Osteoblast (primary cell): Measurements from ENCODE around the gene TMCO1. TPM values are rescaled to one million over a fixed set of nuclear protein-coding genes. Genes with fewer than 3 reads are reported as not detected.

ENCODE experiments used
- DNase-seq: peaks from one replicate; pipeline ENCODE4 v3.0.0; 2011; ENCODE audit warnings: low spot score, mixed read lengths; ENCODE audit not compliant: insufficient read length; ENCODE audit errors: missing footprints
- H2AFZ ChIP-seq: 2 replicates; pipeline ENCODE4 v1.6.0; 2011; ENCODE audit warnings: mild to moderate bottlenecking, low read length
- H3K27ac ChIP-seq: 2 replicates; pipeline ENCODE4 v1.5.1; 2011; ENCODE audit warnings: mild to moderate bottlenecking, low read depth, low read length, moderate library complexity
- H3K27me3 ChIP-seq: 2 replicates; pipeline ENCODE4 v1.6.0; 2012; ENCODE audit warnings: mild to moderate bottlenecking, control low read depth, inconsistent platforms, low read length, moderate library complexity; ENCODE audit not compliant: insufficient read depth
- H3K36me3 ChIP-seq: 2 replicates; pipeline ENCODE4 v1.5.1; 2011; ENCODE audit warnings: mild to moderate bottlenecking, low read length, control low read depth, moderate library complexity; ENCODE audit not compliant: insufficient read depth
- H3K4me1 ChIP-seq: 2 replicates; pipeline ENCODE4 v1.5.1; 2011; ENCODE audit warnings: mild to moderate bottlenecking, low read length, control low read depth, moderate library complexity; ENCODE audit not compliant: insufficient read depth
- H3K4me2 ChIP-seq: 2 replicates; pipeline ENCODE4 v1.6.0; 2011; ENCODE audit warnings: mild to moderate bottlenecking, low read length; ENCODE audit not compliant: insufficient read depth
- H3K4me3 ChIP-seq: fragments of 200-600 bp; sonication (generic); 3 replicates; pipeline ENCODE4 v1.5.1; 2012; ENCODE audit warnings: mild to moderate bottlenecking, low read length, inconsistent platforms; ENCODE audit not compliant: insufficient read depth
- H3K79me2 ChIP-seq: 2 replicates; pipeline ENCODE4 v1.6.0; 2012; ENCODE audit warnings: mild to moderate bottlenecking, low read length, control low read depth, inconsistent platforms; ENCODE audit not compliant: insufficient read depth
- H3K9me3 ChIP-seq: 2 replicates; pipeline ENCODE4 v1.5.1; 2011; ENCODE audit warnings: low read depth, low read length, control low read depth
- H4K20me1 ChIP-seq: 2 replicates; pipeline ENCODE4 v1.6.0; 2012; ENCODE audit warnings: mild to moderate bottlenecking, low read length, control low read depth; ENCODE audit not compliant: insufficient read depth
- total RNA-seq: library from RNA; depleted of rRNA; stranded (reverse); fragments of >200 nt; gene quantifications from 2 replicates; pipeline ENCODE4 v1.2.3, GENCODE V29; 2012
- TF ChIP-seq, protein P1 (sequence below): IDR thresholded peaks from 2 replicates; pipeline ENCODE4 v1.5.1; 2011; ENCODE audit warnings: mild to moderate bottlenecking, low read depth, low read length, moderate library complexity; ENCODE audit errors: extremely low read depth

The TMCO1 gene
- total RNA-seq, 1 donor: 87.6 TPM

DNA sequence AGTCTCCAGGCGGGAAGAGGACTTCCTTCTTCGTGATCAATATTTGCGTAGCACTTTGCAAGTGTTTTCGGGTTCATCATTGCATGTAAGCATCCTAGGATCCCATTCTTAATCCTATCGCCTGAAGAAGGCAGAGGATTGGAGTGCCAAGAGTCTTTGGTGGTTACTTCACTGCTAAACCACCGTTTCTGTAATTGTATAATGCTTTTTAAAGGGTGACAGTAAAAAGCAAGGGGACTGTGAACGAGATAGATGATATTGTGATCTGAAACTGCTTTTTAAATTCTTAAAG lies 70.0 kb downstream of the TMCO1 start:
- peak overlapping the region; percentile 93 for H3K4me3 ChIP-seq
- H3K4me2 ChIP-seq: peak overlapping the region; percentile 90
- no peaks in the 10 kb centered on the region for H3K27me3 ChIP-seq
- H3K79me2 ChIP-seq: peaks cover 24% of the 10 kb centered on the region
- no peaks in the 10 kb centered on the region for H3K9me3 ChIP-seq
- H3K36me3 ChIP-seq: peaks cover 5% of the 10 kb centered on the region
- peaks cover 19% of the 10 kb centered on the region for H3K4me1 ChIP-seq
- H2AFZ ChIP-seq: peak overlapping the region; percentile 97
- H3K27ac ChIP-seq: peak overlapping the region; percentile 31
- TF ChIP-seq, protein P1, sequence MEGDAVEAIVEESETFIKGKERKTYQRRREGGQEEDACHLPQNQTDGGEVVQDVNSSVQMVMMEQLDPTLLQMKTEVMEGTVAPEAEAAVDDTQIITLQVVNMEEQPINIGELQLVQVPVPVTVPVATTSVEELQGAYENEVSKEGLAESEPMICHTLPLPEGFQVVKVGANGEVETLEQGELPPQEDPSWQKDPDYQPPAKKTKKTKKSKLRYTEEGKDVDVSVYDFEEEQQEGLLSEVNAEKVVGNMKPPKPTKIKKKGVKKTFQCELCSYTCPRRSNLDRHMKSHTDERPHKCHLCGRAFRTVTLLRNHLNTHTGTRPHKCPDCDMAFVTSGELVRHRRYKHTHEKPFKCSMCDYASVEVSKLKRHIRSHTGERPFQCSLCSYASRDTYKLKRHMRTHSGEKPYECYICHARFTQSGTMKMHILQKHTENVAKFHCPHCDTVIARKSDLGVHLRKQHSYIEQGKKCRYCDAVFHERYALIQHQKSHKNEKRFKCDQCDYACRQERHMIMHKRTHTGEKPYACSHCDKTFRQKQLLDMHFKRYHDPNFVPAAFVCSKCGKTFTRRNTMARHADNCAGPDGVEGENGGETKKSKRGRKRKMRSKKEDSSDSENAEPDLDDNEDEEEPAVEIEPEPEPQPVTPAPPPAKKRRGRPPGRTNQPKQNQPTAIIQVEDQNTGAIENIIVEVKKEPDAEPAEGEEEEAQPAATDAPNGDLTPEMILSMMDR: no peak
- peaks cover 8% of the 10 kb centered on the region for H4K20me1 ChIP-seq
- DNase-seq: no peak

DNA sequence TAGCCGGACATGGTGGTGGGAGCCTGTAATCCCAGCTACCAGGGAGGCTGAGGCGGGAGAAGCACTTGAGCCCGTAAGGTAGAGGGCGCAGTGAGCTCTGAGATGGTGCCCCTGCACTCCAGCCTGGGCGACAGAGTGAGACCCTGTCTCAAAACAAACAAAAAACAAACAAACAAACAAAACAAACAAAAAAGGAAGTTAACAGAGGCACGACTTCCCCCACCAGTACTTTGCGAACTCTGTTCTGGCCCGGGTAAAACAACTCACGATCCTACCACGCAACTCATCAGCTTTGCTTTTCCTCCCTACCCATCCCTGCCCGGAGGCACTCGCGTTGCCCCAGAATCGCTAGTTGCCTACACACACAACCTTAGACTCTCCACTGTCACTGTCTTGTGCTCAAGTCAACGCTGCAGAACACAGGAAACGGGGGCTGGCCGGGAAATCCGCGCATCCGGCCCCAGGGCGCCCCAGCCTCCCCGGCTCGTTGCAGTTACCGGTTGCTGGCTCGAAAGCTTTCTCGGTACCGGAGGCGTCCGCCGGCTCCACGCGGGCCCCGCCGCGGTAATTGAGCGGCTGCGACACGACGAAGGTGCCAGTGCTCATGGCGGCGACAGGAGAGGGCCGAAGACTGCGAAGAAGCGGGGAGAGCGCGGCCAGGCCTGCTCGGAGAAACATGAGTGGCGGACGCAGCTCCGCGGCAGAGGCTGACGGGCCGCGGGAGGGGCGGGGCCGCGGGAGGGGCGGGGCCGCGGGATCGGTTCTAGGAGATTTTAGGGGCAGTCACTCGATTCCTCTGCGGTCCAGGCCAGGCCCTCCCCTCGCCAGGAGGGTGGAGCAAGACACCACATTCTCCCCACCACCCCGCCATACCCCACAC lies 70.5 kb downstream of the TMCO1 start, which contains the start of gene ALDH9A1:
ALDH9A1 (minus strand) TSS at position 682 of the 880 bp plus-strand sequence; CDS start at position 678, 4 bp downstream.
- H2AFZ ChIP-seq: peak within 1 kb of the TSS; percentile 97
- TF ChIP-seq, protein P1: peak; percentile 35
- peak within 1 kb of the TSS; percentile 78 for H3K27ac ChIP-seq
- peak; percentile 93 for DNase-seq
- H3K4me1 ChIP-seq: peaks cover 19% of the 10 kb centered on the region
- H3K79me2 ChIP-seq: peaks cover 24% of the 10 kb centered on the region
- H3K9me3 ChIP-seq: no peaks in the 10 kb centered on the region
- H3K4me2 ChIP-seq: peak within 1 kb of the TSS; percentile 90
- peaks cover 8% of the 10 kb centered on the region for H4K20me1 ChIP-seq
- H3K4me3 ChIP-seq: peak within 1 kb of the TSS; percentile 93
- peaks cover 5% of the 10 kb centered on the region for H3K36me3 ChIP-seq
- no peaks in the 10 kb centered on the region for H3K27me3 ChIP-seq

DNA sequence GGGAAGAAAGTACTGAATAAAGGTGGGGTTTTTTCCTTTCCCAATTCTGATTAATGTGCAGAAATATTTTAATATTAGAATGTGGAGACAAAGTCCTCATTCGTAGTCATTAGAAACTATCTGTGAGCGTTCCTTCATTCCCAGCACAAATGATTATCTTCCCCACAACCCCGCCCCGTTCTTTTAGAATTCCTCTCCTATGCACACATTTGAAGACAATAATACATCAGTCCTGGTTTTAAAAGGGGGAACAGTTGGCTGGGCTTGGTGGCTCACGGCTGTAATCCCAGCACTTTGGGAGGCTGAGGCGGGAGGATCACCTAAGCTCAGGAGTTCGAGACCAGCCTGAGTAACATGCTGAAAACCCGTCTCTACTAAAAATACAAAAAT lies 71.2 kb downstream of the TMCO1 start:
- Histone ChIP-seq H3K4me2 (peak overlapping the region; percentile 90), H3K27me3 (no peaks in the 10 kb centered on the region), H2AFZ (no peak overlapping the region), H3K27ac (peak overlapping the region; percentile 78), H3K79me2 (peaks cover 24% of the 10 kb centered on the region), H4K20me1 (peaks cover 8% of the 10 kb centered on the region), H3K9me3 (no peaks in the 10 kb centered on the region), H3K4me3 (peak overlapping the region; percentile 93), H3K4me1 (peaks cover 19% of the 10 kb centered on the region), H3K36me3 (peaks cover 5% of the 10 kb centered on the region)
- TF ChIP-seq, protein P1: no peak
- no peak for DNase-seq

DNA sequence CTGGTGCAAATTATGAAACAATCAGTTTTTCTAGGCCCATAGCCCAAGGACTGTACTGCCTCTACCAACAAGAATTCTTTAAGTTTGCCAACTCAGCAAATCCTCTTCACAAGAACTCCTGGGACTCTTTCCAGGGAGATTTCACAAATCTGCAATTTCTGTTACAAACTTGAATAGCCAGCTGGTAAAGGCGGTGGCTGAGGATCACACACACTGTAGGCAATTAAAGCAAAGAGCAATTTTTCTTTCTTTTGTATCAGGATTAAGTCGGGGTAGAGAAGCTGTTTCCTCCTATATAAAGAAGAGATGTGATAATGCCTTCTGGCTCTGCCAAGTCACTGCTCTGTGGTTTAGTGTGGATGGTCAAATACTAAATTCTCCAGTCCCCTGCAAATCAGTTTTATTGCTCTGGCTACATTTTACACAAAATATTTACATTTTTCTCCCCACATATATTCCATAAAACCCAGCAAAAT lies 72.0 kb downstream of the TMCO1 start:
- no peaks in the 10 kb centered on the region for H3K9me3 ChIP-seq
- H4K20me1 ChIP-seq: peaks cover 8% of the 10 kb centered on the region
- peak overlapping the region; percentile 78 for H3K27ac ChIP-seq
- peak; percentile 87 for DNase-seq
- peaks cover 29% of the 10 kb centered on the region for H3K79me2 ChIP-seq
- H2AFZ ChIP-seq: no peak overlapping the region
- TF ChIP-seq, protein P1: no peak
- H3K4me3 ChIP-seq: peak overlapping the region; percentile 93
- peaks cover 5% of the 10 kb centered on the region for H3K36me3 ChIP-seq
- no peaks in the 10 kb centered on the region for H3K27me3 ChIP-seq
- H3K4me2 ChIP-seq: peak overlapping the region; percentile 90
- peaks cover 19% of the 10 kb centered on the region for H3K4me1 ChIP-seq
